Measurements from ENCODE around the gene CAVIN1. TPM values are rescaled to one million over a fixed set of nuclear protein-coding genes. Genes with fewer than 3 reads are reported as not detected.

CAVIN1 gene
- total and polyA plus RNA-seq, 2 experiments from 2014 or later: 666 to 1,102 TPM

DNA sequence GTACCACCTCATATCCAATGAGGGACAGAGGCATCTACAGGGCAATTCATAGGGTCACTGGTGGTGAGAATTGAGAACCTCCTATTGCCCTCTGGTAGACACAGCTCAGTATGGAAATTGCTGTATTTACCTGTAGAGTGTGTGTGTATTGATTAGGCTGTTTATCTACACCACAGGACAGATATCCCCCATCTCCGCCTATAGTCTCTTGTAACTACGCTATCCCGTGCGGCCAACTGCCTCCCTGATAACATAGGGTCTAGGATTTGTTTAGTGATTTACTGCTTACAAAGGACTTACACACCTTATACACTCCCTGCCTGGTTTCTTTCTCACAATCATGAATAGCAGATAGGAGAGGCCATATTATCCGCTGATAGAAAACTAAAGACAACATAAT is 33.2 kb downstream of the CAVIN1 start:
- no peaks in the 10 kb centered on the region for H3K27me3 ChIP-seq (replicated peaks; ENCODE audit: insufficient read depth)
- DNase-seq: no peak
- no peak overlapping the region for H3K9ac ChIP-seq
- H3K4me3 ChIP-seq: no peak overlapping the region
- peak overlapping the region; percentile 97; the same call in 1 of the 2 replicates for H3K27ac ChIP-seq
- H3K36me3 ChIP-seq (ENCODE audit: low read depth): no peaks in the 10 kb centered on the region
- peaks cover 33% of the 10 kb centered on the region for H3K79me2 ChIP-seq (ENCODE audit: insufficient read depth)
- H3K9me3 ChIP-seq (ENCODE audit: low read depth): no peaks in the 10 kb centered on the region
- H2AFZ ChIP-seq: 0 out of 2 replicates have a peak overlapping the region, but pooled peaks have one; percentile 77
- peaks cover 16% of the 10 kb centered on the region; the same call in 1 of the 2 replicates for H3K4me1 ChIP-seq (ENCODE audit: insufficient read depth)
- H3K4me2 ChIP-seq (ENCODE audit: unreplicated experiment): no peak overlapping the region
- in situ Hi-C loops (cut with MboI): no loop called here
- H3F3A ChIP-seq (ENCODE audit: insufficient read depth): peaks cover 12% of the 10 kb centered on the region
- WGBS, 2 experiments (ENCODE audit: low coverage in 1 of 2, low lambda C conversion rate in 2 of 2, missing lambda C conversion rate in 2 of 2): 97 to 98% methylated on average over 5 of the region's 5 CpGs
- peaks cover 14% of the 10 kb centered on the region; the same call in 1 of the 2 replicates for H4K20me1 ChIP-seq (ENCODE audit: insufficient read depth)
- TF ChIP-seq EZH2phosphoT487 (IDR thresholded peaks at IDR 0.05; ENCODE audit: insufficient read depth, low read depth) (no peak), EZH2 (IDR thresholded peaks at IDR 0.05; ENCODE audit: insufficient read depth, poor library complexity, severe bottlenecking) (no peak)
- H3K9me2 ChIP-seq (ENCODE audit: insufficient read depth): no peaks in the 10 kb centered on the region

DNA sequence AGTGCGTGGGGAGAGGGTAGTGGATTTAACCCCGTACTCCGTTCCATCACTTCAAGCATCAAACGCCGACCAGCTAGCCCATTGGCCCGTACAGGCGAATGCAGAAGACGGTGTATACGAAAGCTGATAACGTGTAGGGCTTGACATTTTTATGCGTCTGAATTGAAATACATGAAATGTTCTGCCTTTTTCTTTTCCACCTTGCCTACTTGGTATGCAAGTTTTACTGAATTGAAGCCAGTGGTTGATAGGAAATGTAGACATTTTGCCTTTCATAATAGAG is 34.0 kb downstream of the CAVIN1 start:
- Histone ChIP-seq H3K4me3 (peak overlapping the region; percentile 74), H4K20me1 (ENCODE audit: insufficient read depth) (peaks cover 14% of the 10 kb centered on the region; the same call in 1 of the 2 replicates), H3F3A (ENCODE audit: insufficient read depth) (peaks cover 12% of the 10 kb centered on the region), H3K9me2 (ENCODE audit: insufficient read depth) (no peaks in the 10 kb centered on the region), H2AFZ (peak overlapping the region; percentile 77), H3K9me3 (ENCODE audit: low read depth) (no peaks in the 10 kb centered on the region), H3K4me2 (ENCODE audit: unreplicated experiment) (peak overlapping the region; percentile 91), H3K27me3 (replicated peaks; ENCODE audit: insufficient read depth) (no peaks in the 10 kb centered on the region), H3K9ac (peak overlapping the region; percentile 87), H3K79me2 (ENCODE audit: insufficient read depth) (peaks cover 41% of the 10 kb centered on the region), H3K36me3 (ENCODE audit: low read depth) (no peaks in the 10 kb centered on the region), H3K4me1 (ENCODE audit: insufficient read depth) (peaks cover 16% of the 10 kb centered on the region; the same call in 1 of the 2 replicates), H3K27ac (peak overlapping the region; percentile 97)
- in situ Hi-C loops (cut with MboI): no loop called here
- WGBS, 2 experiments (ENCODE audit: low coverage in 1 of 2, low lambda C conversion rate in 2 of 2, missing lambda C conversion rate in 2 of 2): 3 to 5% methylated on average over 11 of the region's 11 CpGs
- TF ChIP-seq EZH2 (IDR thresholded peaks at IDR 0.05; ENCODE audit: insufficient read depth, poor library complexity, severe bottlenecking): no peak
- no peak for TF ChIP-seq EZH2phosphoT487 (IDR thresholded peaks at IDR 0.05; ENCODE audit: insufficient read depth, low read depth)
- no peak for DNase-seq

DNA sequence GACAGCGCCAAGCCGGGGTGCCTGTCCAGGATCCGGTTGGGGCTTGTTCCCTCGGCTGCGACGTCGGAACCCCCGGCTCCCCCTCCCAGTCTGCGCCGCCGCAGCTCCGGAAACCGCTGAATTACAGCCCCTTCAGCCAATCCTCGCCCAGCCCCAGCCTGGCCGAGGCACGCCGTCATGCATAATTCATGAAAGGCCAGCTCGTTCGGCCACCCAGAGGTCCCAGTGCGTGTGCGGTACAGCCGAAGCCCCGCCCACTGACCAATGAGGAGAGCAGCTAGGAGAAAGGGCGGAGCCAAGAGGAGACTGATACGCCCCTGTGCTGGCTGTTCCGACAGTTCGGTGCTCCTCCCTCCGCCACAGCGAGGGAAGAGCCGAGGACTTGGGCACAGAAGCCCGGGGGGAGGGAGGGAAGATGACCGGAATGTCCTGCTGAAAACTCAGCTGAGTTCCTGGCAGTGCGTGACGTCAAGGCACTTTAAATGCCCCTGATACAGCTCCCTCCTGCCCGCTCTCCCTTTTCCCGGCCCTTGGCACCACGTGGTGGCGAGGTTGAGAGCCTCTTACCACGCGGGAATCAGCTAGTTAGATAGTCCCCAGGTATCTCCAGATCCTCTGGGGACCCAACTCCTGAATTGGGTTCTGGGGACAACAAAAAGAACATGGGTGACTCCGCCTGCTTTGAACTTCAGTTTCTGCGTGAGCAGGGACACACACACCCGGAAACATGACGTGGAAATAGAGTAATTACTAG is 34.5 kb downstream of the CAVIN1 start, which contains the start of gene STAT3:
TSS of gene STAT3 (minus strand) at position 62 of the 754 bp plus-strand sequence. CDS start 39,926 bp downstream, outside the sequence.
- Histone ChIP-seq H3K4me3 (peak within 1 kb of the TSS; percentile 91), H3K4me1 (ENCODE audit: insufficient read depth) (peaks cover 16% of the 10 kb centered on the region; the same call in 1 of the 2 replicates), H4K20me1 (ENCODE audit: insufficient read depth) (peaks cover 14% of the 10 kb centered on the region; the same call in 1 of the 2 replicates), H3F3A (ENCODE audit: insufficient read depth) (peaks cover 12% of the 10 kb centered on the region), H3K27me3 (replicated peaks; ENCODE audit: insufficient read depth) (no peaks in the 10 kb centered on the region), H3K9me2 (ENCODE audit: insufficient read depth) (no peaks in the 10 kb centered on the region), H3K4me2 (ENCODE audit: unreplicated experiment) (peak within 1 kb of the TSS; percentile 95), H3K9me3 (ENCODE audit: low read depth) (no peaks in the 10 kb centered on the region), H2AFZ (peak within 1 kb of the TSS; percentile 77), H3K27ac (peak within 1 kb of the TSS; percentile 97), H3K36me3 (ENCODE audit: low read depth) (no peaks in the 10 kb centered on the region; the same call in 1 of the 2 replicates), H3K79me2 (ENCODE audit: insufficient read depth) (peaks cover 46% of the 10 kb centered on the region), H3K9ac (peak within 1 kb of the TSS; percentile 98)
- TF ChIP-seq EZH2 (IDR thresholded peaks at IDR 0.05; ENCODE audit: insufficient read depth, poor library complexity, severe bottlenecking): no peak
- no peak for TF ChIP-seq EZH2phosphoT487 (IDR thresholded peaks at IDR 0.05; ENCODE audit: insufficient read depth, low read depth)
- DNase-seq: peak; percentile 100
- in situ Hi-C loops (cut with MboI): no loop called here
- 0 to 1% methylated on average over 32 to 41 of the region's 44 CpGs for WGBS, 2 experiments (ENCODE audit: low coverage in 1 of 2, low lambda C conversion rate in 2 of 2, missing lambda C conversion rate in 2 of 2)

DNA sequence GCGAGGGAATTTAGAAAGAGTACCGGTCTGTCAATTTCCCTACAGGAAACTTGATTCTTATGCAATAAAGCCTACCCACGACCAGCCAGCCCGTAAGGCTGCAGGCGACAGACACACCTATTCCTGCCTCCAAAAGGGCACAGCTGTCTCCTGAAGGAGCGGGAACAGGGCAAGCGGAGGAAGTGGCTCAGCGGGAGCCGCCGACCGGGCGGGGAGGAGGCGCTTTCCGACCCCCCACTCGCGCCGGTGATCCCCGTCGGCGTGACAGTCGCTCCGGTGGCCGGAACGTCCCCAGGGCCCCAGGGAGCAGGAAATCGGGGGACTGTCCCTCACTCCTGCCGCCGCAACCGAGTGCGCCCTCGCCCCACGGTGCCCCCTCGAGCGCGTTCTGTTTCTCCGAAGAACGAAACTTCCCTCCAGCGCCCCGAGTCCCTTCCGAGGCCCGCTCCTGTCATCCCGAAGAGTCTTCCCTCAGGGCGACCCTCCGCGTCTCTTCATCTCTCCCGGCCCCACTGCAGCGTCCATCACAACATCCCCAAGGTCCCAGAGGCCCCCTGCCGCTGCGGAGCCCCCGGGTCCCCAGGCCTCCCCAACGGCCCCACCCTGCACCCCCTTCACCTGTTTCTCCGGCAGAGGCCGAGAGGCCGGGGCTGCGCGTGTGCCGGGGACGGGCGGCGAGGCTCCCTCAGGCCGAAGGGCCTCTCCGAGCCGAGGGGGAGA is 35.2 kb downstream of the CAVIN1 start:
- peaks cover 54% of the 10 kb centered on the region for H3K79me2 ChIP-seq (ENCODE audit: insufficient read depth)
- 0 to 1% methylated on average over 44 to 50 of the region's 62 CpGs for WGBS, 2 experiments (ENCODE audit: low coverage in 1 of 2, low lambda C conversion rate in 2 of 2, missing lambda C conversion rate in 2 of 2)

More for the DNA sequence above, 35.2 kb downstream of the CAVIN1 start:
- peak overlapping the region; percentile 98 for H3K9ac ChIP-seq
- H2AFZ ChIP-seq: peak overlapping the region; percentile 22; the same call in 1 of the 2 replicates
- peaks cover 16% of the 10 kb centered on the region; the same call in 1 of the 2 replicates for H3K4me1 ChIP-seq (ENCODE audit: insufficient read depth)
- peaks cover 12% of the 10 kb centered on the region for H3F3A ChIP-seq (ENCODE audit: insufficient read depth)
- no peaks in the 10 kb centered on the region for H3K9me2 ChIP-seq (ENCODE audit: insufficient read depth)
- H3K27me3 ChIP-seq (replicated peaks; ENCODE audit: insufficient read depth): no peaks in the 10 kb centered on the region
- H3K4me3 ChIP-seq: peak overlapping the region; percentile 91
- peak overlapping the region; percentile 93 for H3K27ac ChIP-seq
- no peaks in the 10 kb centered on the region for H3K9me3 ChIP-seq (ENCODE audit: low read depth)
- in situ Hi-C loops (cut with MboI): no loop called here
- no peaks in the 10 kb centered on the region; the same call in 1 of the 2 replicates for H3K36me3 ChIP-seq (ENCODE audit: low read depth)
- H4K20me1 ChIP-seq (ENCODE audit: insufficient read depth): peaks cover 14% of the 10 kb centered on the region; the same call in 1 of the 2 replicates
- peak; percentile 59 for DNase-seq
- TF ChIP-seq EZH2phosphoT487 (IDR thresholded peaks at IDR 0.05; ENCODE audit: insufficient read depth, low read depth) (no peak), EZH2 (IDR thresholded peaks at IDR 0.05; ENCODE audit: insufficient read depth, poor library complexity, severe bottlenecking) (no peak)
- peak overlapping the region; percentile 95 for H3K4me2 ChIP-seq (ENCODE audit: unreplicated experiment)
